ENCODE results near the gene KLHL10.

Gene KLHL10

DNA sequence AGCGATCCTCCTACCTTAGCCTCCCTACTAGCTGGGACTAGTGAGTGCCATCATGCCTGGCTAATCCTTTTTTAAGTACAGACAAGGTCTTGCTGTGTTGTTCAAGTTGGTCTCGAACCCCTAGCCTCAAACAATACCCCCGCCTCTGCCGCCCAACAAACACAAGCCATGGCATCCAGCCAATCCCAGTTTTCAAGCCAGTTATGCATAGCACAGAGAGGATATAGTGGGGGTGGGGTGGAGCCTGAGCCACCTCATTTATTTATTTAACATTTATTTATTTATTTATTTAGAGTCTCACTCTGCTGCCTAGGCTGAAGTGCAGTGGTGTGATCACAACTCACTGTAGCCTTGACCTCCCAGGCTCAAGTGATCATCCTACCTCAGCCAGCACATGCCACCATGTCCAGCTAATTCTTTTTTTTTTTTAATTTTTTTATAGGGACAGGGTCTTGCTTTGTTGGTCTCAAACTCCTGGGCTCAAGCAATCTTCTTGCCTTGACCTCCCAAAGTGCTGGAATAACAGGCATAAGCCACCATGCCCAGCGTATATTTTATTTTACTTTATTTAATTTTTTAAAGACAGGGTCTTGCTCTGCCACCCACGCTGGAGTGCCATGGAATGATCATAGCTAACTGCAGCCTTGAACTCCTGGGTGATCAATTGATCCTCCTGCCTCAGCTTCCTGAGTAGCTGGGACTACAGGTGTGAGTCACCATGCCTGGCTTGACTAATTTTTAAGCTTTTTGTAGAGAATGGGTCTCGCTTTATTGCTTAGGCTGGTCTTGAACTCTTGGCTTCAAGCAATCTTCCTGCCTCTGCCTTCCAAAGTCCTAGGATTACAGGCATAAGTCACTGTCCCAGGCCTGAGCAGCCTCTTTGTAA is 53.8 kb downstream of the KLHL10 start:
- Histone ChIP-seq H3K4me2 (no peak overlapping the region), H3K36me3 (peaks cover 100% of the 10 kb centered on the region), H3K27me3 (no peaks in the 10 kb centered on the region), H3K4me1 (peaks cover 2% of the 10 kb centered on the region), H4K20me1 (peaks cover 51% of the 10 kb centered on the region), H3K27ac (no peak overlapping the region), H3K9me3 (no peaks in the 10 kb centered on the region), H3K4me3 (no peak overlapping the region), H3K9ac (no peak overlapping the region)
- TF ChIP-seq Cebpa-rat (IDR thresholded peaks at IDR 0.05), result no peak

DNA sequence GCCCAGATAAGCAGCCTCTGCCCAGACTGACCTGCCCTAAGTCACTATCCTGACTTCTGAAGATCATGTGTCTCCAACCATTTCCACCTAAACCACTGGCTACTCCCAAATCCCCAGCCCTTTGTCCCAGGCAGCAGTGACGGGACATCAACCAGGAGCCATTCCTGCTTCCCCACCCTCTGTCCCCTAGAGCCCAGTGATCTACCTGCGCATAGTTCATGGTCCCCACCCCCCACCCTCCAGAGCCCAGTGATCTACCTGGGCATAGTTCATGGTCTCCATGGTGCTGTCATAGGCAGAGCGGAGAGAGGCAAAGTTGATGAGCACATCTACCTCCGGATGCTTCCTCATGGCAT is 54.4 kb downstream of the KLHL10 start:
- no peak overlapping the region for H3K27ac ChIP-seq
- peaks cover 49% of the 10 kb centered on the region for H4K20me1 ChIP-seq
- H3K4me1 ChIP-seq, result no peaks in the 10 kb centered on the region
- H3K9ac ChIP-seq, result no peak overlapping the region
- H3K4me3 ChIP-seq, result no peak overlapping the region
- H3K9me3 ChIP-seq, result no peaks in the 10 kb centered on the region
- no peaks in the 10 kb centered on the region for H3K27me3 ChIP-seq
- TF ChIP-seq Cebpa-rat (IDR thresholded peaks at IDR 0.05), result no peak
- no peak overlapping the region for H3K4me2 ChIP-seq
- peaks cover 100% of the 10 kb centered on the region for H3K36me3 ChIP-seq

DNA sequence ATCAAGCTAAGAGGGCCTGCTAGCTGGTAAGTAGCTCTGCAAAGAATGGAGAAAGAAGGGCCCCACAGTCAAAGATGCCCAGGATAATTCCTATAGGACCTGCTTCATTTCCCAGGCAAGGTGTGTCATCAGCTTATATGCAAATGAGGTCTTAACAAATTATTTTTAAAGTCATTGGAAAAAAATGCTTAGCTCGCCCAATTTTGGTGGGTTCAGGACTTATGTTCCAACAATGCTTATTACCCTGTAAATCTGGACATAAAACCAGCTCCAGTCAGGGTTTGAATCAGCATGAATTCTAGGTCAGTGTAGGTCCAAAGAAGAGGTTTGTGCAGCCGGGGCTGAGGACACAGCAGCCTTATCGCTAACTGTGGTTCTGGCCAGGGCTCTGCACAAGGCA is 55.8 kb downstream of the KLHL10 start:
- Histone ChIP-seq H3K9ac (no peak overlapping the region), H4K20me1 (peaks cover 54% of the 10 kb centered on the region), H3K4me2 (no peak overlapping the region), H3K27ac (no peak overlapping the region), H3K4me1 (no peaks in the 10 kb centered on the region), H3K4me3 (no peak overlapping the region), H3K27me3 (no peaks in the 10 kb centered on the region), H3K9me3 (no peaks in the 10 kb centered on the region), H3K36me3 (peaks cover 100% of the 10 kb centered on the region)
- TF ChIP-seq Cebpa-rat (IDR thresholded peaks at IDR 0.05), result no peak

DNA sequence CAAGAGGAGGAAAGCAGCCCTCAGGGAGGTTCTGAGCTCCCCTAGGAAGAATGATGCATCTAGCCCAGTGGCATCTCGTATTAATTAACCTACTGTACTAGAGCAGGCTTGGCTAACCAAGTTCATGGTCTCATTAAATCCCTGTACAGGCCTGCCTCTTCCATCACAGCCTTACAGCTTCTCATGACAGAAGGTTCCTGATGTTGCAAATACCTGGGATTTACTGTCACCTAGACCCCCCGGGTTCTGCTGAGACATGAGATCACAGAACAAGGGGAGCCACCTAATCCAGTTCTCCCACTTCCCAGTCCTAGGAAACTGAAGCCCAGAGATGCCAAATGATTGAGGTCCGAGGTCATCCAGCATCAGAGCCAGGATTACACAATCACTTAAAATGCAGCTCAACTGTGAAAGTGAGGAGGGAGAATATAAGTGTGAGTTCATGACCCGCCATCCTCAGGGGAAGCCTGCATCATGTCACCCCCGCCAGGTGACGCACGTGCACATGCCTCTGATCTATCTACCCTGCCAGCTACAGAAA is 57.2 kb downstream of the KLHL10 start:
- Histone ChIP-seq H3K36me3 (peaks cover 100% of the 10 kb centered on the region), H3K4me1 (no peaks in the 10 kb centered on the region), H3K4me3 (no peak overlapping the region), H3K9me3 (no peaks in the 10 kb centered on the region), H3K27ac (no peak overlapping the region), H3K27me3 (no peaks in the 10 kb centered on the region), H3K4me2 (no peak overlapping the region), H3K9ac (no peak overlapping the region), H4K20me1 (peaks cover 46% of the 10 kb centered on the region)
- 0 out of 2 replicates have a peak, but pooled peaks have one; percentile 8 for TF ChIP-seq Cebpa-rat (IDR thresholded peaks at IDR 0.05)

GRCh38 chr17:41895617-41896016 is 58.0 kb downstream of the KLHL10 start:
- no peak overlapping the region for H3K9ac ChIP-seq
- peaks cover 46% of the 10 kb centered on the region for H4K20me1 ChIP-seq
- H3K4me2 ChIP-seq, result no peak overlapping the region
- H3K27ac ChIP-seq, result no peak overlapping the region
- no peaks in the 10 kb centered on the region for H3K4me1 ChIP-seq
- no peaks in the 10 kb centered on the region for H3K9me3 ChIP-seq
- no peaks in the 10 kb centered on the region for H3K27me3 ChIP-seq
- TF ChIP-seq Cebpa-rat (IDR thresholded peaks at IDR 0.05), result no peak
- no peak overlapping the region for H3K4me3 ChIP-seq
- H3K36me3 ChIP-seq, result peaks cover 100% of the 10 kb centered on the region

- no peak overlapping the region for H3K4me2 ChIP-seq
- no peak overlapping the region for H3K27ac ChIP-seq
- no peak overlapping the region for H3K4me3 ChIP-seq
- H4K20me1 ChIP-seq, result peaks cover 46% of the 10 kb centered on the region
- H3K36me3 ChIP-seq, result peaks cover 100% of the 10 kb centered on the region
- TF ChIP-seq Cebpa-rat (IDR thresholded peaks at IDR 0.05), result no peak
- no peaks in the 10 kb centered on the region for H3K27me3 ChIP-seq
- no peak overlapping the region for H3K9ac ChIP-seq
- H3K9me3 ChIP-seq, result no peaks in the 10 kb centered on the region
- H3K4me1 ChIP-seq, result no peaks in the 10 kb centered on the region
These were observed 59.1 kb downstream of the KLHL10 start for GRCh38 chr17:41896726-41897125.
